ENCODE data around the gene PCGF3. TPM values are rescaled to one million over a fixed set of nuclear protein-coding genes. Genes with fewer than 3 reads are reported as not detected.

Gene PCGF3
- total RNA-seq, 3 donors from 2014 or later: 45.5 to 66.9 (median 56.7) TPM

DNA sequence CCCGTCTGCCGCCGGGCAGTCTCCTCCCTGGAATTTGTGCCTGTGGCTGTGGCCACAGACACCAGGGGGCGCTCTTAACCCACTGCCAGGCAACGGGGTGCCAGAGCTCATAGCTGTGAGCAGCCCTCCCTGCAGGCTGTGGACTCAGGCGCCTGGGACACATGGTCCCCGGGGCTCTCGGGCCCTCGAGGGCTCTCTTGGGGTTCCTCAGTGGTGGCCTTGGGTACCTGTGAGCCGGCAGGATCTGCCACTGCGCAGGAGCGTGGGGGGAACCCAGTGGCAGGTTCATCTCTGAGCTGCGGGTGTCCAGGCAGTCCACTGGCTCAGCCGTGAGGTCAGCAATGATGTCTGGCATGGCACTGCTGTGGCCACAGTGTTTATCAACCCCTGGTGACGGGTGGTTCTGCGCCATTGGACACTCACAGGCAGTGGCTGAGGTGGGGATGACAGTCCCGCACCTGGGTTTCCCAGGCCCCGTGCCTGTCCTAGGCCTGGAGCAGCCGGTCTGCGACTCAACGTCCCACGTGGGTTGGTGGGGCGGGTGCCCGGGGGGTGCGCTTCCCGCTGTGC is 37.2 kb downstream of the PCGF3 start:
- Histone ChIP-seq H3K36me3 (ENCODE audit: low read depth) (no peaks in the 10 kb centered on the region), H3K9me3 (no peaks in the 10 kb centered on the region), H3K4me3 (no peak overlapping the region), H3K4me1 (ENCODE audit: low read depth) (peaks cover 3% of the 10 kb centered on the region)
- intact Hi-C loops (cut with DNase I, micrococcal nuclease): no loop called here
- TF ChIP-seq, protein P1, sequence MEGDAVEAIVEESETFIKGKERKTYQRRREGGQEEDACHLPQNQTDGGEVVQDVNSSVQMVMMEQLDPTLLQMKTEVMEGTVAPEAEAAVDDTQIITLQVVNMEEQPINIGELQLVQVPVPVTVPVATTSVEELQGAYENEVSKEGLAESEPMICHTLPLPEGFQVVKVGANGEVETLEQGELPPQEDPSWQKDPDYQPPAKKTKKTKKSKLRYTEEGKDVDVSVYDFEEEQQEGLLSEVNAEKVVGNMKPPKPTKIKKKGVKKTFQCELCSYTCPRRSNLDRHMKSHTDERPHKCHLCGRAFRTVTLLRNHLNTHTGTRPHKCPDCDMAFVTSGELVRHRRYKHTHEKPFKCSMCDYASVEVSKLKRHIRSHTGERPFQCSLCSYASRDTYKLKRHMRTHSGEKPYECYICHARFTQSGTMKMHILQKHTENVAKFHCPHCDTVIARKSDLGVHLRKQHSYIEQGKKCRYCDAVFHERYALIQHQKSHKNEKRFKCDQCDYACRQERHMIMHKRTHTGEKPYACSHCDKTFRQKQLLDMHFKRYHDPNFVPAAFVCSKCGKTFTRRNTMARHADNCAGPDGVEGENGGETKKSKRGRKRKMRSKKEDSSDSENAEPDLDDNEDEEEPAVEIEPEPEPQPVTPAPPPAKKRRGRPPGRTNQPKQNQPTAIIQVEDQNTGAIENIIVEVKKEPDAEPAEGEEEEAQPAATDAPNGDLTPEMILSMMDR (IDR thresholded peaks at IDR 0.05): peak; percentile 80
- DNase-seq (peak; percentile 74 to 86 (median 84)), ATAC-seq (peak; percentile 93)

DNA sequence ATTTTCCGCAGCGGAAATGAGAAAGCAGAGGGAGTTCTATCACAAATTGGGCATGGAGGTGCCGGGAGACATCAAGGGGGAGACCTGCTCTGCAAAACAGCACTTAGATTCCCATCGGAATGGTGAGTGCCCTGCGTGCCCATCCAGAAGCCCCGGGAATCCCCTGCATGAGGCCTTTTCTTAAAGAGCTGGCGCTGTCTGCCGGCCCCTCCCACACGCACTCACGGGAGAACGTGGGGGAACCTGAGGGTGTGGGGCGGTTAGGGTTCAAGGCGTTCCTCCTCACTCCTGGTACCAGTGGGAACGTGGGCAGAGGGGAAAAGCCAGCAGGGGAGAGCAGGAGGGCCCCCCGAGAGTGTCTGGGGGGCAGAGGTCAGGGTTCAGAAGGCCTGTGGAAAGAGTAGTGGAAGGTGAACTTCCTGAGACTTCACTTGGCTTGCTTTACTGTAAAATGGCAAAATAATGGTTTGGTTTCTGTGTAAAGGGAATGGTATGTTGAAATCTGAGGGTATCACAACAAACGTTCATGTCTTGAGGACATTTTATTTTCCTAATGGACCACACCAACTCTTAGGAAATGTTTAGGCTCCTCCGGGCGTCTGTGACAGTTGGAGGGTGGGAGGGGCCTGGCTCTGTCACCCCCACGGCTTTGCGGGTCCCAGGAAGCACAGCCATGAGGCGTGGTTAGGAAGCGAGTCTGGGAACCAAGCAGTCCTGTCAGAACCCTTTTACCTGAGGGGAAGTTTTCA is 38.0 kb downstream of the PCGF3 start:
- TF ChIP-seq, protein P1 (IDR thresholded peaks at IDR 0.05): no peak
- no peaks in the 10 kb centered on the region for H3K36me3 ChIP-seq (ENCODE audit: low read depth)
- no peak overlapping the region for H3K4me3 ChIP-seq
- DNase-seq: peak in 2 of 3 donors; percentile 24 to 31
- peaks cover 3% of the 10 kb centered on the region for H3K4me1 ChIP-seq (ENCODE audit: low read depth)
- H3K9me3 ChIP-seq: no peaks in the 10 kb centered on the region
- no peak for ATAC-seq
- intact Hi-C loops (cut with DNase I, micrococcal nuclease): no loop called here

DNA sequence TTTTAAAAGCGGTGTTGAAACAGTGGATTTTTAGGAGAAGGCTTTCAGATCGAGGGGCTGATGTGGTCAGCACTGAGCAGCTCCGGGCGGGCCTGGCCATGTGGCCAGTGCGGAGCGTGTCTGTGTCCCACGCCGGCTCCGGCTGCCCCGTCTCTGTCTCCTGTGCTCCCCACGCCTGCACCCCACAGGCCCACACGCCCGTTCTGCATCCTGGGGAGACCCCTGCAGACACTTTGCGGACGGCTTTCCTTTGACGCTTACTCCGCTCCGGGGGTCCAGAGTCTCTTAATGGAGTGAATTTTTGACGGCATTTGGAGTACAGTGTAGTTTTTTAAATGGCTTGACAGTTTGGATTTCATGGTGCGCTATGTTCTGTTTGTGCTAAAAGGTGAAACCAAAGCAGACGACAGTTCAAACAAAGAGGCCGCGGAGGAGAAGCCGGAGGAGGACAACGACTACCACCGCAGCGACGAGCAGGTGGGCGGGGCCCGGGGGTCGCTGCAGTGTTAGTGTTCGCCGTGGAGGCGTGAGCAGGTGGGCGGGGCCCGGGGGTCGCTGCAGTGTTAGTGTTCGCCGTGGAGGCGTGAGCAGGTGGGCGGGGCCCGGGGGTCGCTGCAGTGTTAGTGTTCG is 38.7 kb downstream of the PCGF3 start:
- Histone ChIP-seq H3K36me3 (ENCODE audit: low read depth) (no peaks in the 10 kb centered on the region), H3K9me3 (no peaks in the 10 kb centered on the region), H3K4me1 (ENCODE audit: low read depth) (peaks cover 1% of the 10 kb centered on the region), H3K4me3 (no peak overlapping the region)
- intact Hi-C loops (cut with DNase I, micrococcal nuclease): no loop called here
- ATAC-seq (no peak), DNase-seq (peak in 2 of 3 donors; percentile 26 to 44)
- TF ChIP-seq, protein P1 (IDR thresholded peaks at IDR 0.05): no peak

DNA sequence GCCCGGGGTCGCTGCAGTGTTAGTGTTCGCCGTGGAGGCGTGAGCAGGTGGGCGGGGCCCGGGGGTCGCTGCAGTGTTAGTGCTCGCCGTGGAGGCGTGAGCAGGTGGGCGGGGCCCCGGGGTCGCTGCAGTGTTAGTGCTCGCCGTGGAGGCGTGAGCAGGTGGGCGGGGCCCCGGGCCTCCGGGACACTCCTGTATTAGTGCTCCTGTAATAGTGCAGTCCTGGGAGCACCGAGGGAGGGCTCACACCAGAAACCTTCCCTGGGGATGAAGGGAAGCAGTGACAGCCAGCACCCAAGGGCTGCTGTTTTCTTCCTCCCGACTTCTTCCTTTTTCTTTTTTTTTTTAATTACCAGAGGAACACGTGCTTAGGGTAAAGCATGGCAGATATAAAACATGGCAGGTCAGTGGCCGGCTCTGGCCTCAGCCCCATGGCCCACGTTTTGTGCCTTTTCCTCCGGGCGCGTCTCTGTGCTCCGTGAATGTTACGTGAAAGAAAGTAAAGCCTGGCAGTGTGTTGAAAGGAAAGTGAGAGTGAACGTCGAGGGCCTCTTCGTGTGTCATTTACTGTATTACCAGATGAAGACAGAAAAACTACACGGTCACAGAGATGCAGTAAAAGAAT is 42.0 kb downstream of the PCGF3 start:
- H3K9me3 ChIP-seq: no peaks in the 10 kb centered on the region
- no peaks in the 10 kb centered on the region for H3K4me1 ChIP-seq (ENCODE audit: low read depth)
- TF ChIP-seq, protein P1 (IDR thresholded peaks at IDR 0.05): no peak
- no peak for ATAC-seq
- no peaks in the 10 kb centered on the region for H3K36me3 ChIP-seq (ENCODE audit: low read depth)
- intact Hi-C loops (cut with DNase I, micrococcal nuclease): no loop called here
- DNase-seq: peak in 1 of 3 donors; percentile 19
- no peak overlapping the region for H3K4me3 ChIP-seq

DNA sequence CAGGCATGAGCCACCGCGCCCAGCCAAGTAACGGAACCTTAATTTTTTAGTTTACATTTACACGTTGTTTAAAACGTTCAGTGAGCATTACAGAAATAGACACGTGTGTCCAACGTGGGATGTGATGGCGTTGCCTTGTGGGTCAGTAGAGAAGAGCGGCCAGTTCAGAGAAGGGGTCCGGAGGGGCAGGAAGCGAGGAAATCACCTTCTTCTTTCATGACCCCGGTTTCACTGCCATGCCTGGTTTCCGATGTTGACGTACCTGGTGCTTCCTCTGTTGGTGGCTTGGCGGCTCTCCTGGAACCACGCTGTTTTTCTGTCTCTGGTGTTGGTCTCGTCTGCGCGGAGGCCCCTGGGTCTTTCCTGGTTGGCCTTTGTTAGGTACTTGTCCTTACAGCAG is 42.8 kb downstream of the PCGF3 start:
- peak in 1 of 3 donors; percentile 36 for DNase-seq
- intact Hi-C loops (cut with DNase I, micrococcal nuclease): no loop called here
- TF ChIP-seq, protein P1 (IDR thresholded peaks at IDR 0.05): no peak
- Histone ChIP-seq H3K9me3 (no peaks in the 10 kb centered on the region), H3K36me3 (ENCODE audit: low read depth) (no peaks in the 10 kb centered on the region), H3K4me1 (ENCODE audit: low read depth) (no peaks in the 10 kb centered on the region), H3K4me3 (no peak overlapping the region)
- no peak for ATAC-seq
